ENCODE results near the gene IGFBP4.

IGFBP4 gene

GRCh38 chr17:40432864-40433528 is 10.3 kb upstream of the IGFBP4 start:
- DNase-seq (ENCODE audit: low spot score): peak; percentile 56

DNA sequence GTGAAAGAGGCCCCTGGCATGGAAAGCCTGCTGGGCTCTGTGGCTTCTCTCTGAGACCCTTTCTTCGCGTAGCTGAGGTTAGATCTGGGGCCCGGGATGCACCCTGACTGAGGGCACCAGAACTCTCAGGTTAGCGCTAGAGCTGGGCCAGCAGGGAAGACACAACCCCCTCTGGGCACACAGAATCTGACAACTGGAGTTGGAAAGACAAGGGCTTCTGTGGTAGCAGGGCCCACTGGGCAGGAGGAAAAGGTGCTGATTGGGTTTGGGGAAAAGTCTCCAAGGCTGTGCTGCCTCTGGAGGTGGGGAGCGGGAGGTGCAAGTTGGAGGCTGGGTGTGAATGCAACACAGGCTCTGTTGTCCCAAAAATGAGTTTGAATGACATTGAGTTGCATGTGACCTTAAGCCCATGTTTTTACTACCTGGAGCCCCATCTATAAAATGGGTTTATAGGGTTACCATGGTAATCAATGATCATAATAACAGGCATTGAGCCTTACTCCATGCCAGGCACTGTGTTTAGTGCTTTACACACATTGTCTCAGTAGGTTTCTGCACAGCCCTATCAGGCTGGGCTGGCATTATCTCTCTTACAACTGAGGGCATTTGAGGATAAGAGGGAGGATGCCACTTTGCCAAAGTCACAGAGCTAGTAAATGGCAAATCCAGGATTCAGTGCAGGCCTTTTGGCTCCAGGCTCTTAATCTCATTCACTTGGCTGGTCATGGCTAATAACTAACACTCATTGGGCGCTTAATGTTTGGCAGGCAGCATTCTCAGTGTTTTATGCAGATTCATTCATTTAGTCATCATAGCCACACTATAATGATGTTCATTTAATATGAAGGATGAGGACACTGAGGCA is 9.5 kb upstream of the IGFBP4 start:
- no peak for DNase-seq (ENCODE audit: low spot score)

- DNase-seq (ENCODE audit: low spot score): no peak
Measured at GRCh38 chr17:40436636-40437035, 6.6 kb upstream of the IGFBP4 start.

DNA sequence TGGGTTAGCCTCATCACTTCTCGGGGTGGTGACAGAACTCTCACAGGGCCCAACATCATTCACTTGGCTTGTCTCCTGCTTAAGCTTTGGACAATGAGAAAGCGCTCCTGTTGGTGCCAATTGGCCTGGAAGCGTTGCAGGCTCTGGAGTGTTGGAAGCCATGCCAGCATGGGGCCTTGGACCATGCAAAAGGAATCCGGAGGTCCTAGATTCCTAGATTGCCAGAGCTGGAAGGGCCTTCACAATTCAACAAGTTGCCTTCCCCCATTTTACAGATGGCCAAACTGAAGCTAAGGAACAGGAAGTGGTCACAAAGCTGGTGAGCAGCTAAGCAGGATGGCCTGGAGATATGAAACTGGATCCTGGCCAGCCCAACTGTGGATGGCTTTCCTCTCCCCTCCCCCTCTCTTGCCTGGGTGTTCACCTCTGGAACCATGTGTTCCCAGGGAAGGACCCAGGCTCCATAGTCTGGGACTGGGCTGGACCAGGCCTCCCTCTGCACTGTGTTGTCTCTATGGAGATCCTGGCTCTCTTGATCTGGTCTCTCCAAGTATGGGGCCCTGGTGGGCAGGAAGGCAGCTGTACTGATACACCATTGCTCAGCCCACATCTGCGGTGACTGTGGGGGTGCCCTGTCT is 6.0 kb upstream of the IGFBP4 start:
- no peak for DNase-seq (ENCODE audit: low spot score)

- DNase-seq (ENCODE audit: low spot score): no peak
Measured at GRCh38 chr17:40440166-40440565, 3.1 kb upstream of the IGFBP4 start.

GRCh38 chr17:40442392-40443195 is 656 bp upstream of the IGFBP4 start:
- peak; percentile 56 for DNase-seq (ENCODE audit: low spot score)

DNA sequence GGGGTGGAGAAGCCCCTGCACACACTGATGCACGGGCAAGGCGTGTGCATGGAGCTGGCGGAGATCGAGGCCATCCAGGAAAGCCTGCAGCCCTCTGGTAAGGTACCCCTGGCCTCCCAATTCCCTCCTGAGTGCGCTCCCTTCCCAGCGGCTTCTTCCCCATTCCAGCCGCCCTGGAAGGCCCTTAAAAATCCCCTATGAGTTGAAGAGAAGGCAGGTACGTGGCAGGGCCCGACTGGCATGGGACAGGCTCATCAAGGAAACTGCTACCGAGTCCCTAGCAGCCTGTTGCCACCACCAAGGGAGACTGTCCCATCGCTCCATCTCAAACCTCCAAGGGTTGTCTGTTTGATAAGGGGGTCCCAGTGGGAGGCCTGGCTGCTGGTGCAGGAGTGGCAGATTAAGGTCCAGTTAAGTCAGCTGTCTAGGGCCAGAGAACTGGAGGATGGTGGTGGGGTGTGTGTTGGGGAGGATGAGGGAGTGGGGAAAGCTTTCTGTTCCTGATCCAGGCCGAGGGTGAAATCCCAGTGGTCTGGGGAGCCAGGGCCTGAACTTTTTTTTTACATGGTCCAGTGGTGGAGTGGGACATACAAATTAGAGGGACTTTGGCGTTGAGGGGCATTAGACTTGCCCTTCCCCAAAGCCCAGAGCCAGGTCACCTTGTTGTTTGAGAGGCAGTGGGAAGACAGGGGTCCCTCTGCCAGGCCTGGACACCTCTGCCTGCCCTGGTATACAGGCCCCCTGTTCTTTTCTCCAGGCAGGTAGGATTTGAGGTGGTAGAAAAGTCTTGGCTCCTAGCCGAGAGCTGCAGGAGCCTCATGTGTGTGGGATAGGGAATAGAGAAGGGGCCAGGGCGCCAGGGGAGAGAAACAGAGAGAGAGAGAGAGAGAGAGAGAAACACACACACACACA is 994 bp downstream of the IGFBP4 start:
- no peak for DNase-seq (ENCODE audit: low spot score)

- no peak for DNase-seq (ENCODE audit: low spot score)
Measured at GRCh38 chr17:40445751-40446468, 2.7 kb downstream of the IGFBP4 start.

- no peak for DNase-seq (ENCODE audit: low spot score)
Measured at GRCh38 chr17:40447148-40447644, 3.9 kb downstream of the IGFBP4 start.

- DNase-seq (ENCODE audit: low spot score): no peak
Measured at GRCh38 chr17:40447806-40448205, 4.6 kb downstream of the IGFBP4 start.

DNA sequence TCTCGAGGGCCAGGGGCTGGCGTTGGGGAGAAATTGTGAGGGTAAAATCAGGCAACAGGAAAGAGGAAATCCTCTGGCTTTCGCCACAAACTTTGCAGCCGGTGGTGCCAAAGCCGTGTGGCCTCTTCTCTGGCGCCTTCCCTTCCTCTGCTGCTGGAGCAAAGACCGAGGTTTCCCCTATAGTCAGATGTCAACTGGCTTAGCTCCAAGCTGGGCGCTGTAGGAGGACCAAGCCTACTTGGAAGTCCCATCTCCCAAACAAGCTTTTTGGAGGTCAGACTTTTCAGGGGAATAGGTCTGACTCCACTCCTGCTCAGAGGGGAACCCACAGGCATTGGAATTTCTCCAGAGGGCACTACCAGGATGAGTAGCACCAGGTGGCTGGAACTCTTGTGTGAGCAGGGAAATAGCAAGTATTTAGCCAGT is 5.0 kb downstream of the IGFBP4 start:
- DNase-seq (ENCODE audit: low spot score): no peak

DNA sequence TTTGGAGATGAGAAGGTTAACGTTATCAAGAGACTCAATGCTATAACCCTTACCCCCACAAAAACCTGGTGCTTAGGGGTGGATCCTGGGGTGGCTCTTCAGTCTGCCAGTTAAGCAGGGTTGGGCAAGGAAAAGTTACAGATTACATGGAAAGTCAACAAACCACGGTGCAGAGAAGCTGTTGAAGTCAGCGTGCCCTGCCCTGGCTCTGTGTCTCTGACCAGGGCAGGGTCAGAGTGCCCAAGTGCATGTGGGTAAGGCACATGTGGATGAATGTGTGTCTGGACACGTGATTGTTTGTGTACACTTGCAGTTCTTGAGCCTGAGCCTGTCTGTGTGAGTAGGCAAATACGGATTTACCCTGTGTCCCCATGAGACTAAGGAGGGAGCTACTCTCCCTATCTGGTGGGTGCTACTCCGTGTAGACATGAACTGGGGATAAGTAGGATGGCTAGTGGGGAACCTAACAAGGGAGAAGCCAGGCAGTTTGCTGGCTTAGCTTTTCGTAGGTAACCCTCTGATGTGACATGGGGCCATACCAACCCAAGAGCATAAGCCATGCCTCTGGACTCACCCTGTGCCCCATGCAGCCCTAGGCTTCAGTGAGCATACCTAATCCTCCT is 5.5 kb downstream of the IGFBP4 start:
- no peak for DNase-seq (ENCODE audit: low spot score)

- no peak for DNase-seq (ENCODE audit: low spot score)
Measured at GRCh38 chr17:40450175-40450574, 6.9 kb downstream of the IGFBP4 start.

GRCh38 chr17:40451420-40451819 is 8.2 kb downstream of the IGFBP4 start:
- peak; percentile 87 for DNase-seq (ENCODE audit: low spot score)

- DNase-seq (ENCODE audit: low spot score): peak; percentile 78
Measured at GRCh38 chr17:40452216-40452787, 9.1 kb downstream of the IGFBP4 start.

GRCh38 chr17:40452921-40453378 is 9.7 kb downstream of the IGFBP4 start:
- DNase-seq (ENCODE audit: low spot score): no peak

- peak; percentile 46 for DNase-seq (ENCODE audit: low spot score)
Measured at GRCh38 chr17:40453881-40454612, 10.8 kb downstream of the IGFBP4 start.

DNA sequence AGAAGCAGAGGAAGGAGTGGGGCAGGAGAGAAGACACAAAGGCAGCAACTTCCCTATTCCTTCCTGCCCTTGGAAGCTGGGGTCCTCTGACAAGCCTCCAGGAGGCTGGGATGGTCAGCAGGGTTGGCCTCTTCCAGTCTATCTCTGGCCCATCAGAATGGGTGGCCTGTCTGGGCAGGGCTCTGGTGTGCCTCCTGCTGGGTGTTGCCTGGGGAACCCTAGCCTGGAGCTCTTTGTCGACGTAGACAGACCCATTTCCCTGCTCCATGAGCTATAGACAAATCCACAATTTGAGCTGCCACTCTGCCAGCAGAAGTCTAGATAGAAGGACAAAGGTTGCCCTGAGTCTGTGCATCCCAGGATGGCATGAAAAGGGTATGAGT is 11.4 kb downstream of the IGFBP4 start:
- no peak for DNase-seq (ENCODE audit: low spot score)

Measured in AG20443 (cell line).